T47D (cell line): ENCODE measurements around the gene PCCA.

Experiments used
- DNase-seq, 2 experiments: peaks; one replicate each; pipeline versions ENCODE4 v3.0.0 to v3.0.0-alpha.2; 2011 to 2012; ENCODE audit warnings: low read depth in 1 of 2, low spot score in 1 of 2
- JUND ChIP-seq: IDR thresholded peaks from 2 replicates; pipeline ENCODE4 v1.6.1; 2012; ENCODE audit warnings: low read depth
- in situ Hi-C: cut with HindIII; loops from 2 replicates; pipeline ENCODE4 v1.10.0; 2016; ENCODE audit warnings: low sequenced_read_pairs, low pct_unique_long_range_greater_than_20kb

Gene PCCA

GRCh38 chr13:100506600-100507422 is 417.9 kb downstream of the PCCA start:
- no peak for DNase-seq
- in situ Hi-C loops: no loop called here
- no peak for TF ChIP-seq JUND

GRCh38 chr13:100508455-100508854 is 419.6 kb downstream of the PCCA start:
- DNase-seq: no peak
- in situ Hi-C loops: no loop called here
- TF ChIP-seq JUND: no peak

GRCh38 chr13:100508996-100509395 is 420.1 kb downstream of the PCCA start:
- in situ Hi-C loops: no loop called here
- no peak for DNase-seq
- TF ChIP-seq JUND: no peak

GRCh38 chr13:100510208-100510957 is 421.5 kb downstream of the PCCA start:
- in situ Hi-C loops: no loop called here
- no peak for DNase-seq
- TF ChIP-seq JUND: no peak

- no peak for TF ChIP-seq JUND
- in situ Hi-C loops: no loop called here
- DNase-seq: no peak
Observed at GRCh38 chr13:100511466-100511865, 422.6 kb downstream of the PCCA start.

GRCh38 chr13:100512422-100512821 is 423.5 kb downstream of the PCCA start:
- in situ Hi-C loops: no loop called here
- no peak for TF ChIP-seq JUND
- no peak for DNase-seq

GRCh38 chr13:100513171-100513570 is 424.3 kb downstream of the PCCA start:
- no peak for TF ChIP-seq JUND
- in situ Hi-C loops: no loop called here
- DNase-seq: no peak

GRCh38 chr13:100513987-100514670 is 425.2 kb downstream of the PCCA start:
- in situ Hi-C loops: no loop called here
- no peak for DNase-seq
- TF ChIP-seq JUND: no peak

GRCh38 chr13:100514788-100515409 is 426.0 kb downstream of the PCCA start:
- no peak for TF ChIP-seq JUND
- in situ Hi-C loops: no loop called here

GRCh38 chr13:100515410-100515800 is 426.5 kb downstream of the PCCA start:
- TF ChIP-seq JUND: no peak
- DNase-seq: no peak
- in situ Hi-C loops: no loop called here

More at GRCh38 chr13:100514788-100515409, 426.0 kb downstream of the PCCA start:
- peak; percentile 68 to 88 for DNase-seq

- no peak for TF ChIP-seq JUND
- in situ Hi-C loops: no loop called here
- no peak for DNase-seq
Observed at GRCh38 chr13:100517135-100517534, 428.2 kb downstream of the PCCA start.

GRCh38 chr13:100517728-100518127 is 428.8 kb downstream of the PCCA start:
- no peak for DNase-seq
- TF ChIP-seq JUND: no peak
- in situ Hi-C loops: no loop called here
